Measurements from ENCODE around the gene OSR1. TPM values are rescaled to one million over a fixed set of nuclear protein-coding genes. Genes with fewer than 3 reads are reported as not detected.
A peak's percentile ranks its signal among the peaks of the same experiment; 100 is the strongest.

The OSR1 gene
- total RNA-seq, 2 experiments from 2014 or later: not detected

DNA sequence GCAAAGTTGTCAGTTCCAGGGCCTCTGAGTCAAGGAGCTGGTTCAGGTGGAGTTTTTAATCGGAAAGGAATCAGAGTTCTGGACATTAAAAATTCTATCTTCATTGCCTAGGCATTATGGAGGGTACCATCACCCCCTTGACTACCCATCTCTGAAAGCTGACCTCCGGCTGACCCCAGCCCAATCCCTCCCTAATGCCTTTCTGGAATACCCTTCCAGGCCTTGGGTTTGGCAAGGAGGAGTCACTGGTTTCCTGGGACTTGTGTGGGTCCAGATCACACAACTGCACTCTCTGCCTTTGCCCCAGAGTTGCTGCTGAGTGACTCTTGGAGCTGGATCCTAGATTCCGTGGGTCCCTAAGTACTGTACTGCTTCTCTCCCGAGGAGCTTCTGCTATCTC, 1.0 kb upstream of the OSR1 start:
- POLR2A ChIA-PET: no interaction called here

DNA sequence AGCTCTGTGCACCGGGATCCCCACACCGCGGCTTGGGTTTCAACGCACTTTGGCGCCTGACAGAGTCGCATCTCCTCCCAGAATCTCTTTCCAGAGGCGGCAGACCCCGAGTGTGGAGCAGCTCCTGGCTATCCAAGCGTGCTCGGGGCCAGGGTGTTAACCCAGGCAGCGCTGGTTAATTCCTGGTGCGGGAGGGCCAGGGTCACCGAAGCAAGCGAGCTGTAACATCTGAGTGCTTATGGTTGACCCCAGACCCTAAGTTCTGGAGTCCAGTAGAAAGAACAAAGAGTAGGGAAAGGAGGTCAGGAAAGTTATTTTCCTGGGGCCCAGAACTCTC, 566 bp upstream of the OSR1 start:
- no peak overlapping the region for H2AFZ ChIP-seq (ENCODE audit: low read length)
- intact Hi-C loops (cut with micrococcal nuclease; ENCODE audit: unreplicated experiment): no loop called here

More for the DNA sequence above, 1.0 kb upstream of the OSR1 start:
- H3K9me3 ChIP-seq (ENCODE audit: low read length): no peaks in the 10 kb centered on the region
- H3K79me2 ChIP-seq (ENCODE audit: insufficient read depth, low read depth, low read length): no peaks in the 10 kb centered on the region
- H4K20me1 ChIP-seq (ENCODE audit: insufficient read depth, low read length): no peaks in the 10 kb centered on the region
- H3K4me1 ChIP-seq (ENCODE audit: insufficient read depth, low read length, poor library complexity, severe bottlenecking): no peaks in the 10 kb centered on the region
- TF ChIP-seq EZH2phosphoT487 (IDR thresholded peaks at IDR 0.05; ENCODE audit: borderline replicate concordance, low read depth, low read length): no peak
- TF ChIP-seq, protein P1, sequence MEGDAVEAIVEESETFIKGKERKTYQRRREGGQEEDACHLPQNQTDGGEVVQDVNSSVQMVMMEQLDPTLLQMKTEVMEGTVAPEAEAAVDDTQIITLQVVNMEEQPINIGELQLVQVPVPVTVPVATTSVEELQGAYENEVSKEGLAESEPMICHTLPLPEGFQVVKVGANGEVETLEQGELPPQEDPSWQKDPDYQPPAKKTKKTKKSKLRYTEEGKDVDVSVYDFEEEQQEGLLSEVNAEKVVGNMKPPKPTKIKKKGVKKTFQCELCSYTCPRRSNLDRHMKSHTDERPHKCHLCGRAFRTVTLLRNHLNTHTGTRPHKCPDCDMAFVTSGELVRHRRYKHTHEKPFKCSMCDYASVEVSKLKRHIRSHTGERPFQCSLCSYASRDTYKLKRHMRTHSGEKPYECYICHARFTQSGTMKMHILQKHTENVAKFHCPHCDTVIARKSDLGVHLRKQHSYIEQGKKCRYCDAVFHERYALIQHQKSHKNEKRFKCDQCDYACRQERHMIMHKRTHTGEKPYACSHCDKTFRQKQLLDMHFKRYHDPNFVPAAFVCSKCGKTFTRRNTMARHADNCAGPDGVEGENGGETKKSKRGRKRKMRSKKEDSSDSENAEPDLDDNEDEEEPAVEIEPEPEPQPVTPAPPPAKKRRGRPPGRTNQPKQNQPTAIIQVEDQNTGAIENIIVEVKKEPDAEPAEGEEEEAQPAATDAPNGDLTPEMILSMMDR (conservative IDR thresholded peaks at IDR 0.05; ENCODE audit: low read length): no peak
- H3K36me3 ChIP-seq (ENCODE audit: insufficient read depth, low read length): no peaks in the 10 kb centered on the region
- intact Hi-C loops (cut with micrococcal nuclease; ENCODE audit: unreplicated experiment): no loop called here
- no peak overlapping the region for H2AFZ ChIP-seq (ENCODE audit: low read length)
- CTCF ChIA-PET (ENCODE audit: unreplicated experiment): no interaction called here
- H3K27ac ChIP-seq (ENCODE audit: low read depth, low read length, poor library complexity, severe bottlenecking): no peak overlapping the region
- no peak overlapping the region for H3K4me3 ChIP-seq (ENCODE audit: low read depth, low read length, poor library complexity, severe bottlenecking)
- no peak for DNase-seq (ENCODE audit: low spot score)
- H3K9me2 ChIP-seq (ENCODE audit: insufficient read depth, low read length): no peaks in the 10 kb centered on the region
- BruUV-seq (replicated peaks): no TSS peak
- H3K4me2 ChIP-seq (ENCODE audit: low read length): no peak overlapping the region

More for the DNA sequence above, 566 bp upstream of the OSR1 start:
- no peak for DNase-seq (ENCODE audit: low spot score)
- Histone ChIP-seq H3K9me2 (ENCODE audit: insufficient read depth, low read length) (no peaks in the 10 kb centered on the region), H3K79me2 (ENCODE audit: insufficient read depth, low read depth, low read length) (no peaks in the 10 kb centered on the region), H3K4me1 (ENCODE audit: insufficient read depth, low read length, poor library complexity, severe bottlenecking) (no peaks in the 10 kb centered on the region), H3K4me3 (ENCODE audit: low read depth, low read length, poor library complexity, severe bottlenecking) (no peak overlapping the region), H3K9me3 (ENCODE audit: low read length) (no peaks in the 10 kb centered on the region), H3K4me2 (ENCODE audit: low read length) (no peak overlapping the region), H3K27ac (ENCODE audit: low read depth, low read length, poor library complexity, severe bottlenecking) (no peak overlapping the region), H3K36me3 (ENCODE audit: insufficient read depth, low read length) (no peaks in the 10 kb centered on the region), H4K20me1 (ENCODE audit: insufficient read depth, low read length) (no peaks in the 10 kb centered on the region)
- ChIA-PET POLR2A (no interaction called here), CTCF (ENCODE audit: unreplicated experiment) (no interaction called here)
- BruUV-seq (replicated peaks): no TSS peak
- TF ChIP-seq EZH2phosphoT487 (IDR thresholded peaks at IDR 0.05; ENCODE audit: borderline replicate concordance, low read depth, low read length): peak; percentile 64; the same call in 1 of the 2 replicates
- TF ChIP-seq, protein P1 (conservative IDR thresholded peaks at IDR 0.05; ENCODE audit: low read length): no peak
